Osteoblast (primary cell): ENCODE data around the gene SPNS3. TPM values are rescaled to one million over a fixed set of nuclear protein-coding genes. Genes with fewer than 3 reads are reported as not detected.

Experiments
- DNase-seq: peaks from one replicate; pipeline ENCODE4 v3.0.0; 2011; ENCODE audit warnings: low spot score, mixed read lengths; ENCODE audit not compliant: insufficient read length; ENCODE audit errors: missing footprints
- H2AFZ ChIP-seq: 2 replicates; pipeline ENCODE4 v1.6.0; 2011; ENCODE audit warnings: mild to moderate bottlenecking, low read length
- H3K27ac ChIP-seq: 2 replicates; pipeline ENCODE4 v1.5.1; 2011; ENCODE audit warnings: mild to moderate bottlenecking, low read depth, low read length, moderate library complexity
- H3K27me3 ChIP-seq: 2 replicates; pipeline ENCODE4 v1.6.0; 2012; ENCODE audit warnings: mild to moderate bottlenecking, control low read depth, inconsistent platforms, low read length, moderate library complexity; ENCODE audit not compliant: insufficient read depth
- H3K36me3 ChIP-seq: 2 replicates; pipeline ENCODE4 v1.5.1; 2011; ENCODE audit warnings: mild to moderate bottlenecking, low read length, control low read depth, moderate library complexity; ENCODE audit not compliant: insufficient read depth
- H3K4me1 ChIP-seq: 2 replicates; pipeline ENCODE4 v1.5.1; 2011; ENCODE audit warnings: mild to moderate bottlenecking, low read length, control low read depth, moderate library complexity; ENCODE audit not compliant: insufficient read depth
- H3K4me2 ChIP-seq: 2 replicates; pipeline ENCODE4 v1.6.0; 2011; ENCODE audit warnings: mild to moderate bottlenecking, low read length; ENCODE audit not compliant: insufficient read depth
- H3K4me3 ChIP-seq: fragments of 200-600 bp; sonication (generic); 3 replicates; pipeline ENCODE4 v1.5.1; 2012; ENCODE audit warnings: mild to moderate bottlenecking, low read length, inconsistent platforms; ENCODE audit not compliant: insufficient read depth
- H3K79me2 ChIP-seq: 2 replicates; pipeline ENCODE4 v1.6.0; 2012; ENCODE audit warnings: mild to moderate bottlenecking, low read length, control low read depth, inconsistent platforms; ENCODE audit not compliant: insufficient read depth
- H3K9me3 ChIP-seq: 2 replicates; pipeline ENCODE4 v1.5.1; 2011; ENCODE audit warnings: low read depth, low read length, control low read depth
- H4K20me1 ChIP-seq: 2 replicates; pipeline ENCODE4 v1.6.0; 2012; ENCODE audit warnings: mild to moderate bottlenecking, low read length, control low read depth; ENCODE audit not compliant: insufficient read depth
- CTCF ChIP-seq: IDR thresholded peaks from 2 replicates; pipeline ENCODE4 v1.5.1; 2011; ENCODE audit warnings: mild to moderate bottlenecking, low read depth, low read length, moderate library complexity; ENCODE audit errors: extremely low read depth
- total RNA-seq: library from RNA; depleted of rRNA; stranded (reverse); fragments of >200 nt; gene quantifications from 2 replicates; pipeline ENCODE4 v1.2.3, GENCODE V29; 2012

Gene SPNS3
- total RNA-seq, 1 donor: not detected

- Histone ChIP-seq H3K4me3 (no peak overlapping the region), H3K27me3 (peaks cover 2% of the 10 kb centered on the region), H3K4me1 (no peaks in the 10 kb centered on the region), H3K36me3 (no peaks in the 10 kb centered on the region), H3K4me2 (no peak overlapping the region), H3K27ac (no peak overlapping the region), H4K20me1 (no peaks in the 10 kb centered on the region), H3K9me3 (no peaks in the 10 kb centered on the region), H2AFZ (no peak overlapping the region), H3K79me2 (no peaks in the 10 kb centered on the region)
- no peak for DNase-seq
- no peak for TF ChIP-seq CTCF
Measured at GRCh38 chr17:4520894-4521600, 87.3 kb downstream of the SPNS3 start.

- TF ChIP-seq CTCF: no peak
- Histone ChIP-seq H3K4me3 (no peak overlapping the region), H3K27ac (no peak overlapping the region), H3K4me2 (no peak overlapping the region), H3K4me1 (no peaks in the 10 kb centered on the region), H3K27me3 (peaks cover 2% of the 10 kb centered on the region), H3K79me2 (no peaks in the 10 kb centered on the region), H3K36me3 (no peaks in the 10 kb centered on the region), H3K9me3 (no peaks in the 10 kb centered on the region), H4K20me1 (no peaks in the 10 kb centered on the region), H2AFZ (no peak overlapping the region)
- no peak for DNase-seq
Measured at GRCh38 chr17:4522661-4523060, 88.9 kb downstream of the SPNS3 start.

DNA sequence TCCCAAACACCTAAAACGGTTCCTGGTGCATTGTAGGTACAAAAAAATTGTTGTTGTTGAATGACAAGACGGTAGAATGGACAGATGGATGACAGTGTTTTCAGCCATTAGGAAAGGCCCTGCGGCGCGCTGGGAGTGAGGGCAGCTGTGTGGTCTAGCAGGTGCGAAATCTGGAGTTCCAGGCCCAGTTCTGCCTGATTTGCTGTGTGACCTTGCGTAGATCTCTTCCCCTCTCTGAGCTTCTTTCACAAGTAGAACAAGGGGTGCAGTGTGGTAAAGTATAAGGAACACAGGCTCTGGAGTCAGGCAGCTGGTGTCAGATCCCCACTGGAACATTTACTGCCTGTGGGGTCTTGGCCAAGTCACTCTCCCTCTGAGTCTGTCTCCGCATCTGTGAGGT, 90.2 kb downstream of the SPNS3 start:
- H3K79me2 ChIP-seq: no peaks in the 10 kb centered on the region
- no peak overlapping the region for H2AFZ ChIP-seq
- H3K27me3 ChIP-seq: no peaks in the 10 kb centered on the region
- no peak for DNase-seq
- no peaks in the 10 kb centered on the region for H4K20me1 ChIP-seq
- no peak overlapping the region for H3K4me3 ChIP-seq
- H3K4me2 ChIP-seq: no peak overlapping the region
- H3K9me3 ChIP-seq: no peaks in the 10 kb centered on the region
- H3K27ac ChIP-seq: no peak overlapping the region
- no peaks in the 10 kb centered on the region for H3K4me1 ChIP-seq
- TF ChIP-seq CTCF: no peak
- no peaks in the 10 kb centered on the region for H3K36me3 ChIP-seq

DNA sequence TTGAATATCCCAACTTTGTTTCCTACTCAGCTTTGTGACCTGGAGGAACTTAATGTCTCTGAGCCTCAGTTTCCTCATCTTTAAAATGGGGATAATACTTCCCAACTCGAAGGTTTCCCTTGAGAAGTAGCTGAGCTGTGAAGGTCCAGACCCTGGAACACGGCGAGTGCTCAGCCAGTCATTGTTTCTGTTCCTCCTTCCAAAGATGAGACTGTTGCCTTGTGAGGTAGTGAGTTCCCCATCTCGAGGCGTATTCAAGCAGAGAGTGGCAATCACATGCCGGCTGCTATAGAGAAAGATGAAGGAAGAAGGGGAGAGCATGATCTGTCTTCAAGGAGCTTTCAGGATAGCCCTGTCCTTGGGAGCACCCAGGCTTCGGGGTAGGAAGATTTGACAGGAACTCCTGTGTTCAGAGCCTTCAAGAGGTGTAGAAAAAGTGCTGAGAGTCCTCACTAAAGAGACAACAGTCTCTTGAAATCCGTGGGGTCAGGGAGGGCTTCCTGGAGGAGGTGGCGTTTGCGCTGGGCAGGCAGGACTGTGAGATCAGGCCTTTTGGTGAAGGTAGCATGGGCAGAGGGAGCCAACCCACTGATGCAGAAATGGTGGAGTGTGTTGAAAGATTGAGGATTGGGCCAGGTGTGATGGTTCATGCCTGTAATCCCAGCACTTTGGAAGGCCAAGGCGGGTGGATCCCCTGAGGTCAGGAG, 92.1 kb downstream of the SPNS3 start:
- no peaks in the 10 kb centered on the region for H3K4me1 ChIP-seq
- H2AFZ ChIP-seq: no peak overlapping the region
- H3K4me3 ChIP-seq: no peak overlapping the region
- no peaks in the 10 kb centered on the region for H3K27me3 ChIP-seq
- no peaks in the 10 kb centered on the region for H3K79me2 ChIP-seq
- no peak for DNase-seq
- H3K27ac ChIP-seq: no peak overlapping the region
- H4K20me1 ChIP-seq: no peaks in the 10 kb centered on the region
- no peak overlapping the region for H3K4me2 ChIP-seq
- H3K36me3 ChIP-seq: no peaks in the 10 kb centered on the region
- H3K9me3 ChIP-seq: no peaks in the 10 kb centered on the region
- no peak for TF ChIP-seq CTCF
